HL-60 (cell line): Measurements from ENCODE around the gene ARFGEF2.

ENCODE experiments used
- DNase-seq, 2 experiments: peaks; one replicate each; pipeline ENCODE4 v3.0.0-alpha.2; 2010 to 2020; ENCODE audit warnings: low read depth in 1 of 2, low spot score in 1 of 2
- H3K27ac ChIP-seq: fragments of 250-450 bp; sonication (Bioruptor Pico); replicated peaks from 2 replicates; pipeline ENCODE4 v1.5.1; 2020; ENCODE audit warnings: mild to moderate bottlenecking, moderate library complexity
- H3K27me3 ChIP-seq: fragments of 250-450 bp; sonication (Bioruptor Pico); 2 replicates; pipeline ENCODE4 v1.5.1; 2021; ENCODE audit warnings: mild to moderate bottlenecking, moderate library complexity; ENCODE audit not compliant: insufficient read depth, poor library complexity, severe bottlenecking
- H3K4me3 ChIP-seq: replicated peaks from 2 replicates; pipeline ENCODE4 v1.5.1; 2011; ENCODE audit warnings: mild to moderate bottlenecking, control low read depth, low read length; ENCODE audit not compliant: insufficient read depth
- CTCF ChIP-seq: IDR thresholded peaks from one replicate; pipeline ENCODE4 v1.5.1; 2011; ENCODE audit warnings: low read length, control low read depth, inconsistent platforms; ENCODE audit not compliant: insufficient read depth
- GABPA ChIP-seq: IDR thresholded peaks from 2 replicates; pipeline ENCODE4 v1.6.1; 2012; ENCODE audit warnings: low read depth
- POLR2AphosphoS5 ChIP-seq: IDR thresholded peaks from 2 replicates; pipeline ENCODE4 v1.6.1; 2012; ENCODE audit warnings: low read depth
- REST ChIP-seq: IDR thresholded peaks from 2 replicates; pipeline ENCODE4 v1.6.1; 2012; ENCODE audit warnings: low read depth; ENCODE audit not compliant: insufficient replicate concordance
- SPI1 ChIP-seq: IDR thresholded peaks from 2 replicates; pipeline ENCODE4 v1.6.1; 2012; ENCODE audit warnings: low read depth, mild to moderate bottlenecking, borderline replicate concordance

The ARFGEF2 gene

GRCh38 chr20:49054056-49054643 lies 132.6 kb downstream of the ARFGEF2 start:
- no peak for TF ChIP-seq REST
- no peak for TF ChIP-seq POLR2AphosphoS5
- no peak for TF ChIP-seq GABPA
- TF ChIP-seq CTCF: no peak
- TF ChIP-seq SPI1: no peak
- H3K27me3 ChIP-seq: no peaks in the 10 kb centered on the region
- DNase-seq: no peak
- H3K4me3 ChIP-seq: no peak overlapping the region
- no peak overlapping the region for H3K27ac ChIP-seq

- no peaks in the 10 kb centered on the region for H3K27me3 ChIP-seq
- H3K4me3 ChIP-seq: no peak overlapping the region
- no peak for DNase-seq
- H3K27ac ChIP-seq: no peak overlapping the region
- TF ChIP-seq POLR2AphosphoS5 (no peak), REST (no peak), SPI1 (no peak), GABPA (no peak)
These were observed 141.8 kb downstream of the ARFGEF2 start for GRCh38 chr20:49063279-49063678.

- TF ChIP-seq REST (no peak), CTCF (no peak), GABPA (no peak), POLR2AphosphoS5 (no peak), SPI1 (no peak)
- DNase-seq: no peak
- Histone ChIP-seq H3K4me3 (no peak overlapping the region), H3K27ac (no peak overlapping the region), H3K27me3 (no peaks in the 10 kb centered on the region)
These were observed 153.0 kb downstream of the ARFGEF2 start for GRCh38 chr20:49074521-49074920.
